Mesenchymal stem cell (in vitro differentiated cells and primary cell): ENCODE data around the gene SRSF12.

Experiments used
- DNase-seq: peaks from one replicate; pipeline ENCODE4 v3.0.0-alpha.2; 2013
- H2AFZ ChIP-seq: one replicate; pipeline ENCODE4 v1.6.1; 2013; ENCODE audit warnings: low read depth, mild to moderate bottlenecking, control low read depth, inconsistent platforms, low read length, moderate library complexity
- H2AK5ac ChIP-seq: 2 replicates; pipeline ENCODE4 v1.6.1; 2013; ENCODE audit warnings: low read length, moderate library complexity, mild to moderate bottlenecking, inconsistent platforms; ENCODE audit not compliant: severe bottlenecking
- H2BK120ac ChIP-seq: one replicate; pipeline ENCODE4 v1.6.1; 2013; ENCODE audit warnings: low read depth, mild to moderate bottlenecking, inconsistent platforms, low read length, moderate library complexity
- H2BK12ac ChIP-seq, 2 experiments: one replicate each; pipeline ENCODE4 v1.6.1; 2013; ENCODE audit warnings: inconsistent platforms in 2 of 2, low read length in 2 of 2, mild to moderate bottlenecking in 2 of 2, moderate library complexity in 2 of 2, control low read depth in 1 of 2
- H2BK15ac ChIP-seq: one replicate; pipeline ENCODE4 v1.6.1; 2013; ENCODE audit warnings: mild to moderate bottlenecking, low read depth, inconsistent platforms; ENCODE audit not compliant: poor library complexity, severe bottlenecking
- H2BK5ac ChIP-seq: 2 replicates; pipeline ENCODE4 v1.6.1; 2013; ENCODE audit warnings: low read depth, mild to moderate bottlenecking, low read length, control low read depth, inconsistent platforms; ENCODE audit not compliant: poor library complexity, severe bottlenecking
- H3K14ac ChIP-seq, 2 experiments: one replicate each; pipeline ENCODE4 v1.6.1; 2013; ENCODE audit warnings: inconsistent platforms in 2 of 2, low read length in 2 of 2, control low read depth in 1 of 2, mild to moderate bottlenecking in 1 of 2, moderate library complexity in 1 of 2
- H3K18ac ChIP-seq, 2 experiments: one replicate each; pipeline ENCODE4 v1.6.1; 2013; ENCODE audit warnings: inconsistent platforms in 2 of 2, low read length in 2 of 2, control low read depth in 1 of 2, low read depth in 1 of 2, mild to moderate bottlenecking in 1 of 2
- H3K23ac ChIP-seq, 2 experiments: one replicate each; pipeline ENCODE4 v1.6.1; 2013; ENCODE audit warnings: inconsistent platforms in 2 of 2, low read length in 2 of 2, mild to moderate bottlenecking in 2 of 2, moderate library complexity in 2 of 2, control low read depth in 1 of 2
- H3K27ac ChIP-seq: 2 replicates; pipeline ENCODE4 v1.5.1; 2013; ENCODE audit warnings: mild to moderate bottlenecking, moderate library complexity, low read length, control low read depth, inconsistent platforms; ENCODE audit not compliant: poor library complexity, severe bottlenecking
- H3K27me3 ChIP-seq, 2 experiments: 2 replicates each; pipeline versions ENCODE4 v1.6.1 to v1.7.0; 2013; ENCODE audit warnings: low read length in 2 of 2, mild to moderate bottlenecking in 2 of 2, moderate library complexity in 2 of 2, control low read depth in 1 of 2, inconsistent platforms in 1 of 2; ENCODE audit not compliant: control insufficient read depth in 1 of 2, insufficient read depth in 1 of 2
- H3K36me3 ChIP-seq, 2 experiments: 2 replicates each; pipeline versions ENCODE4 v1.6.1 to v1.7.0; 2013; ENCODE audit warnings: low read length in 2 of 2, control low read depth in 1 of 2, inconsistent platforms in 1 of 2, low read depth in 1 of 2, mild to moderate bottlenecking in 1 of 2; ENCODE audit not compliant: insufficient read depth in 2 of 2, control insufficient read depth in 1 of 2
- H3K4ac ChIP-seq, 2 experiments: one replicate each; pipeline ENCODE4 v1.6.1; 2013; ENCODE audit warnings: inconsistent platforms in 2 of 2, low read length in 2 of 2, mild to moderate bottlenecking in 2 of 2, moderate library complexity in 2 of 2, control low read depth in 1 of 2, low read depth in 1 of 2
- H3K4me1 ChIP-seq: 2 replicates; pipeline ENCODE4 v1.6.1; 2013; ENCODE audit warnings: low read depth, low read length, control low read depth; ENCODE audit not compliant: control insufficient read depth, insufficient read depth
- H3K4me2 ChIP-seq: 2 replicates; pipeline ENCODE4 v1.6.1; 2013; ENCODE audit warnings: low read length, mild to moderate bottlenecking, inconsistent platforms; ENCODE audit not compliant: poor library complexity, severe bottlenecking
- H3K4me3 ChIP-seq, 2 experiments: 2 replicates each; pipeline versions ENCODE4 v1.5.1 to v1.7.0; 2013; ENCODE audit warnings: low read length in 2 of 2, mild to moderate bottlenecking in 2 of 2, control low read depth in 1 of 2, low read depth in 1 of 2; ENCODE audit not compliant: insufficient read depth in 1 of 2
- H3K79me1 ChIP-seq: replicated peaks from 2 replicates; pipeline ENCODE4 v1.6.1; 2013; ENCODE audit warnings: mild to moderate bottlenecking, control low read depth, low read length, inconsistent platforms; ENCODE audit not compliant: poor library complexity, severe bottlenecking
- H3K9ac ChIP-seq: 2 replicates; pipeline ENCODE4 v1.7.0; 2013; ENCODE audit warnings: mild to moderate bottlenecking, low read length, moderate library complexity
- H3K9me3 ChIP-seq: 2 replicates; pipeline ENCODE4 v1.7.0; 2013; ENCODE audit warnings: mild to moderate bottlenecking, low read length; ENCODE audit not compliant: control insufficient read depth
- H4K8ac ChIP-seq: one replicate; pipeline ENCODE4 v1.6.1; 2013; ENCODE audit warnings: inconsistent platforms, mild to moderate bottlenecking, low read length, moderate library complexity
- H4K91ac ChIP-seq: one replicate; pipeline ENCODE4 v1.6.1; 2013; ENCODE audit warnings: mild to moderate bottlenecking, low read length, inconsistent platforms
- WGBS: methylation state at CpG from one replicate; pipeline ENCODE4 v1.1.7; 2013; ENCODE audit warnings: mixed read lengths; 5-methylcytosine and 5-hydroxymethylcytosine counted together

SRSF12 gene

DNA sequence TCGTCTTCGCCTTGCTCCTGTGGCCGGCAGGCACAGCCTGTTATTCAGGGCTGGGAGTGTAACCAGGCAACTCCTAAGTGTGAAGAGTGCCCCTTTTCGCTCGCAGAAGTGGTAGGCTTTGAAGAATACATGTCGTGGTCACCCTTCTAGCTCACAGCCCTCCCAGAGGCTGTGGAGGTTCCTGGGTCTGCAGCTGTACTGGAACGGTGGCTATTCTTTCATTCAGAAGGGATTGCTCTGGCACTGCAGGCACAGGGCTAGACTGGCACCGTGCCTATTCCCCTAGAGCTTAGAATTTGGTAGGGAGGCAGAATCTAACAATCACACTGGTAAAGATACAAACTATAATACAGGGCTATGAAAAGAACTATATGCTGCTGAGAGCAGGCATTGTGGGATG, 1.1 kb upstream of the SRSF12 start:
- Histone ChIP-seq H3K4ac (no peak overlapping the region), H2BK120ac (no peak overlapping the region), H3K18ac (no peak overlapping the region), H3K27ac (no peak overlapping the region), H2AFZ (no peak overlapping the region), H2BK15ac (no peak overlapping the region), H3K27me3 (peaks cover 0 to 15% of the 10 kb centered on the region in 2 experiments), H3K14ac (no peak overlapping the region), H3K9ac (no peak overlapping the region), H4K8ac (no peak overlapping the region), H2AK5ac (no peak overlapping the region), H3K4me2 (no peak overlapping the region), H3K9me3 (no peaks in the 10 kb centered on the region), H2BK12ac (no peak overlapping the region), H3K23ac (no peak overlapping the region), H3K4me3 (no peak overlapping the region), H3K36me3 (peaks cover 0 to 4% of the 10 kb centered on the region in 2 experiments), H2BK5ac (no peak overlapping the region), H4K91ac (no peak overlapping the region), H3K4me1 (peaks cover 12% of the 10 kb centered on the region), H3K79me1 (peaks cover 7% of the 10 kb centered on the region)
- 75% methylated on average over 7 of the region's 8 CpGs for WGBS
- no peak for DNase-seq

DNA sequence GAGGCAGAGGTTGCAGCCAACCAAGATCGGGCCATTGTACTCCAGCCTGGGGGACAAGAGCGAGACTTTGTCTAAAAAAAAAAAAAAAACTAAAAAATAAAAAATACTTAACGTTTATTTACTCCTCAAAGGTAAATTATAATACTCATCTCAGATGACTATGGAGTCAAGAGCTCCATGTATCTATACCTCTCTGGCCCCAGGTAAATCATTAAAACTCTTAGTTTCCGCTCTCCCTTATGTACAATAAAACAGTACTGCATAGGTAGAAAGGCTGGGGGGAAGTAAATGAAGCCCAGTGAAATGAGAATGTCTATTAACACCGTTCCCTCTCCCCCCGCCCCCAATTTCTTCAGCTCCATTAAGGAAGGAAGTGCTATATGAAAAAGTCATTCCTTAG, 1.2 kb downstream of the SRSF12 start:
- peaks cover 12% of the 10 kb centered on the region for H3K4me1 ChIP-seq
- no peaks in the 10 kb centered on the region for H3K9me3 ChIP-seq
- no peak overlapping the region for H3K18ac ChIP-seq
- peak overlapping the region in 1 of 2 experiments; percentile 78 for H3K4me3 ChIP-seq
- H4K91ac ChIP-seq, result no peak overlapping the region
- peaks cover 0 to 4% of the 10 kb centered on the region in 2 experiments for H3K36me3 ChIP-seq
- no peak overlapping the region for H2BK120ac ChIP-seq
- H3K4me2 ChIP-seq, result peak overlapping the region; percentile 96
- H2AK5ac ChIP-seq, result no peak overlapping the region
- no peak overlapping the region for H3K14ac ChIP-seq
- WGBS, result 100% methylated on average over 2 of the region's 6 CpGs
- H4K8ac ChIP-seq, result no peak overlapping the region
- no peak for DNase-seq
- no peak overlapping the region for H3K27ac ChIP-seq
- peaks cover 11% of the 10 kb centered on the region for H3K79me1 ChIP-seq
- H3K9ac ChIP-seq, result peak overlapping the region; percentile 69
- no peak overlapping the region for H2BK12ac ChIP-seq
- no peak overlapping the region for H2BK5ac ChIP-seq
- no peak overlapping the region for H3K4ac ChIP-seq
- H3K27me3 ChIP-seq, result peaks cover 0 to 15% of the 10 kb centered on the region in 2 experiments
- no peak overlapping the region for H2BK15ac ChIP-seq
- no peak overlapping the region for H3K23ac ChIP-seq
- H2AFZ ChIP-seq, result no peak overlapping the region

DNA sequence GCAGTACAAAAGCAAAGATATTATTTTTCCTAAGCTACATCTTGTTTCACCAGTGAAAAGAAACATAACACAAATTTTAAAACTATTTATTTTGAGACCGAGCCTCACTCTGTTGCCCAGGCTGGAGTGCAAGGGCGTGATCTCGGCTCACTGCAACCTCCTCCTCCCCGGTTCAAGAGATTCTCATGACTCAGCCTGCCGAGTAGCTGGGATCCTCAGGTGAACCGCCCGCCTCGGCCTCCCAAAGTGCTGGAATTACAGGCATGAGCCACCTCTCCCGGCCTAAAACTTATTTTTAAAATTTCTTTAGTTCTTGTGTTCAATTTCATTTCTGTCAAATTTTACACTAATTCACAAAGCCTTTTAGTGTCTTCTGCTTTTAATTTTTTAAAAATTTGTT, 5.9 kb downstream of the SRSF12 start:
- Histone ChIP-seq H2BK120ac (no peak overlapping the region), H4K8ac (no peak overlapping the region), H2AFZ (no peak overlapping the region), H3K36me3 (no peaks in the 10 kb centered on the region), H3K27me3 (peaks cover 0 to 10% of the 10 kb centered on the region in 2 experiments), H2BK15ac (no peak overlapping the region), H3K79me1 (peaks cover 26% of the 10 kb centered on the region), H3K4me3 (no peak overlapping the region), H3K18ac (no peak overlapping the region), H3K9ac (no peak overlapping the region), H2BK5ac (no peak overlapping the region), H2AK5ac (no peak overlapping the region), H3K27ac (no peak overlapping the region), H3K4ac (no peak overlapping the region), H3K4me2 (no peak overlapping the region), H3K4me1 (no peaks in the 10 kb centered on the region), H3K14ac (no peak overlapping the region), H2BK12ac (no peak overlapping the region), H3K9me3 (no peaks in the 10 kb centered on the region), H4K91ac (no peak overlapping the region), H3K23ac (no peak overlapping the region)
- DNase-seq, result no peak
- WGBS, result 90% methylated on average over 8 of the region's 9 CpGs

DNA sequence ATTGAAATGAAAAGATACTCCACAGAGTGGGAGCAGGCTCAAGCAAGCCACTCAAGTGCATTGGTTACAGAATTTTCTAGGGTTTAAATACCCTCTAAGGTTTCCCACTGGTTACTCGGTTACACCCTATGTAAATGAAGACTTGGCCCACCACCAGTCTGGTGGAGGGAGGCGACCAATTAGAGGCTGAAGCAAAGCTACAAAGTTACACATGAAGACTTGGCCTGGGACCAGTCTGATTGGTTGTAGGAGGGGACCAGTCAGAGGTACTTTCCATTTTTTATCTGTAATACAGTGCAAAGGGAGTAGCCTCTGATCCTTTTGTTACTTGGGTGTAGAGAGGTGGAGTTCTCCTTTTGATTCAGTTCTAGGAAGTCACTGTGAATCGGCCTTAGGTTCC, 7.6 kb downstream of the SRSF12 start:
- no peak overlapping the region for H3K4me2 ChIP-seq

More for the DNA sequence above, 7.6 kb downstream of the SRSF12 start:
- H3K4ac ChIP-seq, result no peak overlapping the region
- DNase-seq, result no peak
- H3K27ac ChIP-seq, result no peak overlapping the region
- H3K4me1 ChIP-seq, result no peaks in the 10 kb centered on the region
- H3K79me1 ChIP-seq, result peaks cover 23% of the 10 kb centered on the region
- H2BK15ac ChIP-seq, result no peak overlapping the region
- H3K9ac ChIP-seq, result no peak overlapping the region
- no peak overlapping the region for H2AFZ ChIP-seq
- no peak overlapping the region for H2AK5ac ChIP-seq
- no peak overlapping the region for H3K4me3 ChIP-seq
- H2BK12ac ChIP-seq, result no peak overlapping the region
- H3K14ac ChIP-seq, result no peak overlapping the region
- no peak overlapping the region for H2BK5ac ChIP-seq
- WGBS, result 96% methylated on average over 3 of the region's 3 CpGs
- H3K23ac ChIP-seq, result no peak overlapping the region
- no peak overlapping the region for H4K91ac ChIP-seq
- no peak overlapping the region for H4K8ac ChIP-seq
- H2BK120ac ChIP-seq, result no peak overlapping the region
- H3K36me3 ChIP-seq, result no peaks in the 10 kb centered on the region
- H3K18ac ChIP-seq, result no peak overlapping the region
- H3K27me3 ChIP-seq, result no peaks in the 10 kb centered on the region
- no peaks in the 10 kb centered on the region for H3K9me3 ChIP-seq
